Measurements from ENCODE around the gene CHRDL2.
"Not testable (repeated sequence)": the region's sequence is repeated elsewhere in the genome, so short reads cannot be mapped to it uniquely, and the experiment has no call there.

The CHRDL2 gene

GRCh38 chr11:74776546-74776945, 45.3 kb upstream of the CHRDL2 start:
- Histone ChIP-seq H3K27me3 (replicated peaks; ENCODE audit: control insufficient read depth, insufficient read depth, low read length) (no peaks in the 10 kb centered on the region), H3K4me3 (replicated peaks; ENCODE audit: low read depth, low read length) (no peak overlapping the region), H3K36me3 (ENCODE audit: control insufficient read depth, insufficient read depth, low read length) (no peaks in the 10 kb centered on the region)
- no peak for TF ChIP-seq CTCF (IDR thresholded peaks at IDR 0.05; ENCODE audit: insufficient read depth, low read length, poor library complexity, severe bottlenecking)
- no peak for DNase-seq (ENCODE audit: extremely low read depth, insufficient read length)

- Histone ChIP-seq H3K4me3 (replicated peaks; ENCODE audit: low read depth, low read length) (no peak overlapping the region), H3K27me3 (replicated peaks; ENCODE audit: control insufficient read depth, insufficient read depth, low read length) (no peaks in the 10 kb centered on the region), H3K36me3 (ENCODE audit: control insufficient read depth, insufficient read depth, low read length) (no peaks in the 10 kb centered on the region)
- TF ChIP-seq CTCF (IDR thresholded peaks at IDR 0.05; ENCODE audit: insufficient read depth, low read length, poor library complexity, severe bottlenecking): no peak
- no peak for DNase-seq (ENCODE audit: extremely low read depth, insufficient read length)
These were observed 44.5 kb upstream of the CHRDL2 start for GRCh38 chr11:74775762-74776161.

- Histone ChIP-seq H3K27me3 (replicated peaks; ENCODE audit: control insufficient read depth, insufficient read depth, low read length) (no peaks in the 10 kb centered on the region), H3K4me3 (replicated peaks; ENCODE audit: low read depth, low read length) (no peak overlapping the region), H3K36me3 (ENCODE audit: control insufficient read depth, insufficient read depth, low read length) (no peaks in the 10 kb centered on the region)
- no peak for DNase-seq (ENCODE audit: extremely low read depth, insufficient read length)
- TF ChIP-seq CTCF (IDR thresholded peaks at IDR 0.05; ENCODE audit: insufficient read depth, low read length, poor library complexity, severe bottlenecking): no peak
These were observed 42.2 kb upstream of the CHRDL2 start for GRCh38 chr11:74773476-74773875.

- H3K4me3 ChIP-seq (replicated peaks; ENCODE audit: low read depth, low read length): no peak overlapping the region
- H3K27me3 ChIP-seq (replicated peaks; ENCODE audit: control insufficient read depth, insufficient read depth, low read length): no peaks in the 10 kb centered on the region
- no peak for DNase-seq (ENCODE audit: extremely low read depth, insufficient read length)
- no peaks in the 10 kb centered on the region for H3K36me3 ChIP-seq (ENCODE audit: control insufficient read depth, insufficient read depth, low read length)
- TF ChIP-seq CTCF (IDR thresholded peaks at IDR 0.05; ENCODE audit: insufficient read depth, low read length, poor library complexity, severe bottlenecking): no peak
These were observed 39.9 kb upstream of the CHRDL2 start for GRCh38 chr11:74771139-74771538.

GRCh38 chr11:74770456-74770855, 39.2 kb upstream of the CHRDL2 start:
- TF ChIP-seq CTCF (IDR thresholded peaks at IDR 0.05; ENCODE audit: insufficient read depth, low read length, poor library complexity, severe bottlenecking): no peak
- DNase-seq (ENCODE audit: extremely low read depth, insufficient read length): no peak
- H3K36me3 ChIP-seq (ENCODE audit: control insufficient read depth, insufficient read depth, low read length): no peaks in the 10 kb centered on the region
- no peaks in the 10 kb centered on the region for H3K27me3 ChIP-seq (replicated peaks; ENCODE audit: control insufficient read depth, insufficient read depth, low read length)
- H3K4me3 ChIP-seq (replicated peaks; ENCODE audit: low read depth, low read length): no peak overlapping the region

- Histone ChIP-seq H3K4me3 (replicated peaks; ENCODE audit: low read depth, low read length) (no peak overlapping the region), H3K36me3 (ENCODE audit: control insufficient read depth, insufficient read depth, low read length) (no peaks in the 10 kb centered on the region), H3K27me3 (replicated peaks; ENCODE audit: control insufficient read depth, insufficient read depth, low read length) (no peaks in the 10 kb centered on the region)
- no peak for TF ChIP-seq CTCF (IDR thresholded peaks at IDR 0.05; ENCODE audit: insufficient read depth, low read length, poor library complexity, severe bottlenecking)
- DNase-seq (ENCODE audit: extremely low read depth, insufficient read length): no peak
These were observed 38.0 kb upstream of the CHRDL2 start for GRCh38 chr11:74769055-74769707.

GRCh38 chr11:74768172-74768651, 37.0 kb upstream of the CHRDL2 start:
- DNase-seq (ENCODE audit: extremely low read depth, insufficient read length): peak; percentile 57
- not testable (repeated sequence) for H3K27me3 ChIP-seq (replicated peaks; ENCODE audit: control insufficient read depth, insufficient read depth, low read length); H3K36me3 ChIP-seq (ENCODE audit: control insufficient read depth, insufficient read depth, low read length); H3K4me3 ChIP-seq (replicated peaks; ENCODE audit: low read depth, low read length)
